ENCODE data around the gene RASGRP1. TPM values are rescaled to one million over a fixed set of nuclear protein-coding genes. Genes with fewer than 3 reads are reported as not detected.

Gene RASGRP1
- total and polyA plus RNA-seq, 10 of the 15 experiments (the other 5 are each of a cell fraction or from before 2014, with no cell fraction given), result 5.6 to 234 (median 20.9) TPM

GRCh38 chr15:38558372-38559059 lies 6.1 kb downstream of the RASGRP1 start:
- no peaks in the 10 kb centered on the region for H4K20me1 ChIP-seq (ENCODE audit: control insufficient read depth, insufficient read depth)
- WGBS (ENCODE audit: insufficient coverage, insufficient replicate concordance, low lambda C conversion rate, missing lambda C conversion rate), result 11% methylated on average over 6 of the region's 6 CpGs
- H3K4me1 ChIP-seq (ENCODE audit: control insufficient read depth, insufficient read depth, low read length), result peaks cover 76% of the 10 kb centered on the region
- peak overlapping the region; percentile 49 for H3K9ac ChIP-seq (ENCODE audit: control insufficient read depth, insufficient read depth, low read length)
- ChIA-PET SMC1A (ENCODE audit: uncharacterized antibody, unreplicated experiment) (interaction anchor here (0.8 to 11.9 kb wide), 9 partner anchors 13 to 137 kb away, joined by 3 to 293 read pairs (median 93); no protein-coding TSS in a partner anchor), CTCF (interaction anchor here (0.7 to 10.5 kb wide), 6 partner anchors 45 to 140 kb away, joined by 3 to 276 read pairs (median 52); no protein-coding TSS in a partner anchor), POLR2A (interaction anchor here (0.9 to 6.3 kb wide), 5 partner anchors 65 to 140 kb away, joined by 3 to 84 read pairs (median 22); no protein-coding TSS in a partner anchor), RAD21 (ENCODE audit: unreplicated experiment) (interaction anchor here (0.9 to 9.6 kb wide), 5 partner anchors 67 to 129 kb away, joined by 3 to 331 read pairs (median 181); no protein-coding TSS in a partner anchor)
- in situ Hi-C loops (cut with MboI) (no loop called here), intact Hi-C loops (cut with micrococcal nuclease; ENCODE audit: unreplicated experiment) (no loop called here)
- peak overlapping the region; percentile 75; the same call in 1 of the 2 replicates for H3K4me3 ChIP-seq
- no peaks in the 10 kb centered on the region for H3K9me3 ChIP-seq (replicated peaks; ENCODE audit: control insufficient read depth, insufficient read depth, low read length)
- BruUV-seq (replicated peaks), result TSS peak; percentile 25
- DNase-seq (ENCODE audit: low read depth, low spot score), result no peak
- TF ChIP-seq MEF2A (IDR thresholded peaks at IDR 0.05; ENCODE audit: insufficient read depth, low read depth, low read length), result no peak
- no peak for TF ChIP-seq SRF (IDR thresholded peaks at IDR 0.05; ENCODE audit: low read depth in 2 of 2, low read length in 2 of 2)
- TF ChIP-seq POU2F2 (IDR thresholded peaks at IDR 0.05; ENCODE audit: borderline replicate concordance, low read depth, low read length), result peak; percentile 64; the same call in 1 of the 3 replicates
- TF ChIP-seq, protein P1, sequence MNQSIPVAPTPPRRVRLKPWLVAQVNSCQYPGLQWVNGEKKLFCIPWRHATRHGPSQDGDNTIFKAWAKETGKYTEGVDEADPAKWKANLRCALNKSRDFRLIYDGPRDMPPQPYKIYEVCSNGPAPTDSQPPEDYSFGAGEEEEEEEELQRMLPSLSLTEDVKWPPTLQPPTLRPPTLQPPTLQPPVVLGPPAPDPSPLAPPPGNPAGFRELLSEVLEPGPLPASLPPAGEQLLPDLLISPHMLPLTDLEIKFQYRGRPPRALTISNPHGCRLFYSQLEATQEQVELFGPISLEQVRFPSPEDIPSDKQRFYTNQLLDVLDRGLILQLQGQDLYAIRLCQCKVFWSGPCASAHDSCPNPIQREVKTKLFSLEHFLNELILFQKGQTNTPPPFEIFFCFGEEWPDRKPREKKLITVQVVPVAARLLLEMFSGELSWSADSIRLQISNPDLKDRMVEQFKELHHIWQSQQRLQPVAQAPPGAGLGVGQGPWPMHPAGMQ (IDR thresholded peaks at IDR 0.05; ENCODE audit: borderline replicate concordance), result no peak
- 0 out of 2 replicates have a peak, but pooled peaks have one; percentile 16 for TF ChIP-seq IKZF1 (conservative IDR thresholded peaks at IDR 0.05)
- TF ChIP-seq, protein P2, sequence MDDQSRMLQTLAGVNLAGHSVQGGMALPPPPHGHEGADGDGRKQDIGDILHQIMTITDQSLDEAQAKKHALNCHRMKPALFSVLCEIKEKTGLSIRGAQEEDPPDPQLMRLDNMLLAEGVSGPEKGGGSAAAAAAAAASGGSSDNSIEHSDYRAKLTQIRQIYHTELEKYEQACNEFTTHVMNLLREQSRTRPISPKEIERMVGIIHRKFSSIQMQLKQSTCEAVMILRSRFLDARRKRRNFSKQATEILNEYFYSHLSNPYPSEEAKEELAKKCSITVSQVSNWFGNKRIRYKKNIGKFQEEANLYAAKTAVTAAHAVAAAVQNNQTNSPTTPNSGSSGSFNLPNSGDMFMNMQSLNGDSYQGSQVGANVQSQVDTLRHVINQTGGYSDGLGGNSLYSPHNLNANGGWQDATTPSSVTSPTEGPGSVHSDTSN (IDR thresholded peaks at IDR 0.05; ENCODE audit: insufficient replicate concordance, low read depth, low read length), result no peak
- TF ChIP-seq KAT2A (conservative IDR thresholded peaks at IDR 0.05; ENCODE audit: control insufficient read depth, low read depth, low read length), result no peak
- TF ChIP-seq, protein P3, sequence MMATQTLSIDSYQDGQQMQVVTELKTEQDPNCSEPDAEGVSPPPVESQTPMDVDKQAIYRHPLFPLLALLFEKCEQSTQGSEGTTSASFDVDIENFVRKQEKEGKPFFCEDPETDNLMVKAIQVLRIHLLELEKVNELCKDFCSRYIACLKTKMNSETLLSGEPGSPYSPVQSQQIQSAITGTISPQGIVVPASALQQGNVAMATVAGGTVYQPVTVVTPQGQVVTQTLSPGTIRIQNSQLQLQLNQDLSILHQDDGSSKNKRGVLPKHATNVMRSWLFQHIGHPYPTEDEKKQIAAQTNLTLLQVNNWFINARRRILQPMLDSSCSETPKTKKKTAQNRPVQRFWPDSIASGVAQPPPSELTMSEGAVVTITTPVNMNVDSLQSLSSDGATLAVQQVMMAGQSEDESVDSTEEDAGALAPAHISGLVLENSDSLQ (IDR thresholded peaks at IDR 0.05), result no peak
- TF ChIP-seq CBFB (IDR thresholded peaks at IDR 0.05; ENCODE audit: low read depth), result no peak
- TF ChIP-seq LARP7 (IDR thresholded peaks at IDR 0.05), result no peak
- no peak for TF ChIP-seq JUND (IDR thresholded peaks at IDR 0.05; ENCODE audit: low read depth, low read length)
- TF ChIP-seq ZBTB33 (IDR thresholded peaks at IDR 0.05), result no peak
- no peaks in the 10 kb centered on the region for H3K27me3 ChIP-seq (replicated peaks in 1 of 2; ENCODE audit: control insufficient read depth in 2 of 2, insufficient read depth in 2 of 2, low read length in 1 of 2)
- peaks cover 0 to 3% of the 10 kb centered on the region in 2 experiments; a peak in 1 of 4 replicates for H3K36me3 ChIP-seq (ENCODE audit: control insufficient read depth in 2 of 2, insufficient read depth in 2 of 2, low read length in 1 of 2)
- peaks cover 56% of the 10 kb centered on the region for H3K79me2 ChIP-seq (ENCODE audit: control insufficient read depth, insufficient read depth, low read length)
- peak overlapping the region; percentile 72 for H3K27ac ChIP-seq (ENCODE audit: control insufficient read depth, insufficient read depth)
- peak; percentile 47 for FAIRE-seq
- peak overlapping the region; percentile 70 for H2AFZ ChIP-seq (ENCODE audit: control insufficient read depth, low read depth, low read length)
- no peak for ATAC-seq
- peak overlapping the region; percentile 89 for H3K4me2 ChIP-seq (ENCODE audit: control insufficient read depth, insufficient read depth)

Measured in GM12878 (cell line).